Raji (cell line): ENCODE measurements around the gene STX8.

Source experiments
- POLR2A ChIP-seq: IDR thresholded peaks from 2 replicates; pipeline ENCODE4 v1.6.1; 2011; ENCODE audit warnings: low read depth, low read length, control low read depth; ENCODE audit not compliant: insufficient read depth

Gene STX8

DNA sequence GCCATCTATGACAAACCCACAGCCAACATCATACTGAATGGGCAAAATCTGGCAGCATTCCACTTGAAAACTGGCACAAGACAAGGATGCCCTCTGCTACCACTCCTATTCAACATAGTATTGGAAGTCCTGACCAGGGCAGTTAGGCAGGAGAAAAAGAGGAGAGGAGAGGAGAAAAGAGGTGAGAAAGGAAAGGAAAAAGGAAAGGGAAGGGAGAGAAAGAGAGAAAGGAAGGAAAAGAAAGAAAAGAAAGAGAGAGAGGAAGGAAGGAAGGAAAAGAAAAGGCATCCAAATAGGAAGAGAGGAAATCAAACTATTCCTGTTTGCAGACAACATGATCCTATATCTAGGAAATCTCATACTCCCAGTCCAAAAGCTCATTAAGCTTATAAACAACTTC lies 11.5 kb downstream of the STX8 start:
- no peak for TF ChIP-seq POLR2A

DNA sequence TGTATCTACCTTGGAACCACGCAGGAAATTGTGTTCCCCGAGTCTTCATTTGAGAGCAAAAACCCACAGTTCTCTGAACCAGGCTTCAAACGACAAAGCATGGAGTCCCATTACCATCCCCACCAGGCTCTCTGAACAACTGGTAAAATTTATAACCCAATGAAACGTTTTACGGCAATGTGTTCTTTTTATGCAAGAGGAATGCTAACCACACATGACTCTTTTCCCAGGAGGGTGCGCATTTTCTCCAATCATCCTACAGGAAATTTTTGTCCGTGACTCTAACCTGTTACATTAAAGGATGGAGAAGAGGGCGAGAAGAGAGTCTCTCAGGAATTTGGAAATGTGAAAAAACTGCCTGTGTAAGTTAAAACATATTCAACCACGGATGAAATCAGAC lies 17.8 kb downstream of the STX8 start:
- no peak for TF ChIP-seq POLR2A

DNA sequence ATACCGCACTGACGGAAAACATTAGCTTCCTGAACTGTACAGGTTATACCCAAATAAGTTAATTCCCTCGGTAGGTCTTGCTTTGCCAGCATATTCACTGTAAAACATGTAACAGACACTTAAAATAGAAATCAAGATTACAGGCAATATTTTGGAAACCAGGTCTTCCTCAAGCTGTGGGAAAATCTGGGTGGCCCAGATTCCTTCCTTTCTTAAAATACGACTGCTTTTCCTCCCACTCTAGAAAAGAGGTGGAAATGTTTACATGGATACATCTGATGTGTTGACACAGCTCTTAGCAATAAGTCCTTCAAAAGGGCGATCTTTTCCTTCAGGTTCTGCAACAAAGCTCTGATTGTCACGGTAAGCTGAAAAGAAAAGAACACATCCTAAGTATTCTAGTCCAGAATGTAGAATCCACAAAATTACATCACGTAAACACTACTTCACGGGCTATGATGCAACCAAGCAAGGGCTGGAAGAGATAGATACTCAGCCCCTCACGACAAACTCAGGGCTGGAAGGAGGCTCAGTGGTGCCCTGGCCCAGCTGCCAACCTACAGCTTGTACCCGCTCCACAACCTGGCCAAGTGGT lies 18.4 kb downstream of the STX8 start:
- TF ChIP-seq POLR2A = no peak

DNA sequence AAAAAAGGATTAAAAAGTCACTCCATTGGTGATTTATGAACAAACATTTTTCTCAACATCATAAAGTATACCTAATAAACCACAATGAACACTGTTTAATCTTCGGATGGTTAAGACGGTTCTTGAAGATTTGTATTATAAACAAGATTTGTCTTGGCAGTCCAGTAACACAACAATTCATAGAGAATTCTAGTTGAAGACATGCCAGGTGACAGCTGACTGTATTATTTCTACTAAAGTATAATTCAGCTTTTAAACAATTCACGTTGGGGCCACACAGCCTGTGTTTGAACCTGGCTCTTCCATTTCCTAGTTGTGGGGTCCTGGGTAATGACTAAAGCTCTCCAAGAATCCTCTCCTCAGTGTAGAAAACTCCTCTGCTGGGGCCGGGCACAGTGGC lies 22.0 kb downstream of the STX8 start:
- no peak for TF ChIP-seq POLR2A

DNA sequence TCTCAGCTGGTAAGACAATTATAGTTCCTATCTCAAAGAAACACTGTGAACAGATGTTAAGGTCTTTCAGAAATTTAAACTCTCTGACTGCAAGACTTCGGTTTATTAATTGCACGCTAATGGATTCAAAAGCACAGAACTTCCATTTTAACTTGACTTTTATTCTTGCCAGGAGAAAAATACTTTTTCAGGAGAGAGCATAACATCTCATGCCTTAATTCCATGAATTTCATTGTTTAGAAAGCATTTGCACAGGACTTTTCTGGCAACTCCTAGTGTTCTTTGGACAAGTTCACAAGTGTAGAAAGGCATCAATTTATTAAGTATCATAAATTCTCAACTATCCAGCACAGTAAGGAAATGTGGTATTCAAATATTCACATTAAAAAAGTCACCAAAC lies 22.4 kb downstream of the STX8 start:
- no peak for TF ChIP-seq POLR2A

DNA sequence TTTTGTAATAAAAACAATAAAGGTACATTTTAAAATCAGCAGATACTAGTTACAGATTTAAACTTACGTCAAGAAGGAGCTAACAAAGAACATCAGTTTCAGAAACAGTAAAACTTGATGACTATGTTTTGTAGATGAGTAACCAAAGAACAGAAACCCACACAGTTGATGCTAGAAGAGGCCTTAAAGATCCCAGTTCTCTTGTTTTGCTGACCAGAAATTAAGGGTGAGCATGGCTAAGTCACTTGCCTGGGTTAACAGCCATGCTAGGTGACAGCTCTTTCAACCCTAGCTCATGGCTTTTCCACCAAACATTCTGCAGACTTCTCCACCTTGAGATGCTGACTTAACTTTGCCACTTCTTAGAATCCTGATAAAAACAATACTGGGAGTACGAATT lies 26.4 kb downstream of the STX8 start:
- no peak for TF ChIP-seq POLR2A

DNA sequence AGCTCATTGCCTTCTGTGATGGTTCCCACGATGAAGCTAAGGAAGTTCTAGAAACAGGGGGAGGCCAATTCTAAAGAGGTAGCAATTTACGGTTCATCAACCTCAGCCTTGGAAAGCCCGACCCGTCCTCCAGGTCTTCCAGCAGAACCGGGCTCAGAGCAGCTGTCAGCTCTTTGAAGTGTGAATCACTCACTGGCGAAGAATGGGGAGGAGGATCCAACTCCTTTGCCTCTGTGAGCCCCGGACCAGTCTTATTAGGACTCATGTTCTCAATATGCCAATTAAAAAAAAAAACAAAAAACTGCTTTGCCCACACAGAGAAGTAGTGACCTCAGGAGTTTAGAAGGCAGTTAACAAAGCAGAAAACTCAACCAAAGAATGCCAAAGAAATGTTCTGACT lies 31.4 kb downstream of the STX8 start:
- no peak for TF ChIP-seq POLR2A

DNA sequence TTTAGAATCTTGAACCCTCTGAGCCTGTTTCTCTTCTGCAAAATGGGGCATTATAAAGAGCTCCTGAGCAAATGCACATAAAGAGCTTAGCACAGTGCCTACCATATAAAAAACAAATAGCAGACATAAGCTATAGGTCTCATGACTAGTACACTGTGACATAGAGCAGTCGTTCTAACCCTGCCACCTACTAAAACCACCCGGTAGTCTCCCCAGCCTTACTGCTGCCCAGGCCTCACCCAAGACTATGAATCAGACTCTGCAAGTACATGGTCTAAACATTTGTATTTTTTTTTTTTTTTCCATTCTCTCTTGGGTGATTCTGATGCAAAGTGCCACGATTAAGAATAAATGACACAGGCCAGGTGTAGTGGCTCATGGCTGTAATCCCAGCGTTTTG lies 33.9 kb downstream of the STX8 start:
- TF ChIP-seq POLR2A = no peak

DNA sequence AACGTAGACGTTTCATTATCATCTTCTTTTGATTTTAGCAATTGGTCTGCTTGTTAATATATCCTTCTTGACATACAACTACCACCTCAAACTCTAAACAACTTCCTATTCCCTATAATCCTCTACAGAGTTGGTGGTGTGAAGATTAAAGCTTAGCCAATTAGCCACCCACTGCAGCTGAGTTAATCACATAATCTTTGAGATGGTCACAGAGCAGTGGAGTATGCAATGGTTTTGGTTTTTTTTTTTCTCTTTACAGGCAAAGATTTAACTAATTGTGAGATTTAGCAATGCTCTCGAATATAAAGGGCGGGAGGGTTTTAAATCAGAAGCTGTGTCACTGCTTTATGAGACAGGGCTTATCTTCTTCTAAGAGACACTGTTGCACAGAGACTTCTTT lies 37.0 kb downstream of the STX8 start:
- TF ChIP-seq POLR2A = no peak

DNA sequence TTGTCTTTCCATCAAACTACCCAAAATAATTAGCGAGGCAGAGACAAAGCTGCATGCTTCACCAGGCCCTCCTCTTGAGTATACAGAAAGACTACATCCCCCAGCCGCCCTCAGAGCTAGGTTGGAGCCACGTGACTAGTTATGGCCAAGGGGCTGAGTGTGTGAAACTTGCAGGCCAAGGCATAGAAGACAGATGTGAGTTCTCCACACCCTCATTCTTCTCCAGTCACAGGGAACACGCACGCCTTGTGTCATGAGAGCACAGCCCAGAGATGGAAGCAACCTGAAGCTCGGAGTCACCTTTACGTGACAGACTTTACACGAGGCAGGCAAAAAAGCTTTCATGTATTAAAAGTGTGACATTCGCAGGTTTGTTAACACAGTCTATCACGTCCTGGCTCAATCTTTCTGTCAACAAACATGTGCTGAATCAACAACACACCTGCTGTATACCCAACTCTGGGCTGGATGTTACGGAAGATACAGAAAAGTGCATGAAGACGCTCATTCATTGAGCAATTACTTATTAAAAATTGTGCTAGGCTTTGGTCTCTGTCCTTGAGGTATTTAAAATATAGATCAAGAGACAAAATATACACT lies 38.3 kb downstream of the STX8 start:
- TF ChIP-seq POLR2A = no peak

DNA sequence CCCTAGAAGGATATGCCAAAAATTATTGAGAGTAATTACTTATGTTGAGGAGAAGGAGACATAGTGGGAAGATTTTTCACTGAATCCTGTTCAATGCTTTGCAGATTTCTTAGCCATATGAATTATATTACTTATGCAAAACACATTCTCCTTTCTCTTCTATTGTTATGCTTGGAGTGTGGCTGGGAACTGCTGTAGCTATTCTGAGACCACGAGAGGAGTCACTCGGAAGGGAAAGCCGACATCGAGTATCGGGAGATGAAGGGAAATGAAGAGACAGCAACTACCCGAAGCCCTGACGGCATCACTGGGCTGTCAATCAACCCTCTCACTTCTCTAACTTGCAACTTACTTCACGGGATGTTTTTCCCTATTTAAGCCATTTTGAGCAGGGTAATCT lies 39.6 kb downstream of the STX8 start:
- no peak for TF ChIP-seq POLR2A

DNA sequence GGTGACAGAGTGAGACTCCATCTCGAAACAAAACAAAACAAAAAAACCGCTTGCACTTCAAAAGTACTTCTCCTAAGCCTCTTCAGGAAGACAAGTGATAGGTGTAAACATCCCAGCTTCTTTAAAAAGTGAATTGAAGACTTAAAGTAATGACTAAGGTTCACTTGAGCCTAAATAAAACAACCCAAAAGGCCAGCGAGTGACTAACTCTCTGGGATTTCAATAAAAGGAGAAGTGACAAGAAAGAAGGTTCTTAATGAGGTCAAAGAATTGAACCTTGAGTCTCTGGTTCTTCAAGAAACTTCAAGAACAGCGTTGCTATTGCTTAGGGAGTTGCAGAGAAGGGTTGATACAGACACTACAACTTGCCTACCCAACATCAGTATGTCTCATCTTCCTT lies 42.2 kb downstream of the STX8 start:
- TF ChIP-seq POLR2A = no peak

DNA sequence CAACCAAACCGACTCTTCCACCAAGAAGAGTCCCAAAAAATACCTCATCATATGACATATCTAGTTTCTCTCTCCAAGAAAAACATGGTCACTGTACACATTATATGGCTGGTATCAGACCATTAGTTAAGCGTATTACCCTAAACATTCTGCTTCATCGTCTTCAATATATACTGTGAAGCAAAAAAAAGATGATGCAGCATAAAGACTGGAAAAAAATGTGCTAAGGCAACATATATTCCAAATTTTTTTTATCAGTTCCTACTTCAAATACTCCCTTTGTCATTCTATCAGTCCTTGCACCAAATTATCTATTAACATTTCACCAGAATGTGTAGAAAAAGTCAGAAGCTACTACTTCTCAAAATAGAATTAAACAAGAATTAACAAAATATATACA lies 42.9 kb downstream of the STX8 start:
- no peak for TF ChIP-seq POLR2A

DNA sequence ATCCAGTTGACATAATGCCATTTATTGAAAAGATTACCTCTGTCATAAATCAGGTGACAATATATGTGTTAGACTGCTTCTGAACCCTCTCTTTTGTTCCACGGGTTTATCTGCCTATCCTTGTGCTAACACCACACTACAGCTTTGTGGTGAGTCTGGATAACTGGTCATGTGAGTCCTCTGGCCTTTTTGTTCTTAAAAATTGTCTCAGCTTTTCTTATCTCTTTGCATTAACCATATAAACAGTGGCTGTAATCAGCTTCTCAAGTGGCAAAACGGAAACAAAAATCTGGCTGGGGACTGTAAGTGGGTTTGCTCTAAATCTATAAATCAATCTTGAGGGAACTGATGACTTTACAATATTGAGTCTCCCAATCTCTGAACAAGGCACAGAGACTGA lies 44.6 kb downstream of the STX8 start:
- TF ChIP-seq POLR2A = no peak

DNA sequence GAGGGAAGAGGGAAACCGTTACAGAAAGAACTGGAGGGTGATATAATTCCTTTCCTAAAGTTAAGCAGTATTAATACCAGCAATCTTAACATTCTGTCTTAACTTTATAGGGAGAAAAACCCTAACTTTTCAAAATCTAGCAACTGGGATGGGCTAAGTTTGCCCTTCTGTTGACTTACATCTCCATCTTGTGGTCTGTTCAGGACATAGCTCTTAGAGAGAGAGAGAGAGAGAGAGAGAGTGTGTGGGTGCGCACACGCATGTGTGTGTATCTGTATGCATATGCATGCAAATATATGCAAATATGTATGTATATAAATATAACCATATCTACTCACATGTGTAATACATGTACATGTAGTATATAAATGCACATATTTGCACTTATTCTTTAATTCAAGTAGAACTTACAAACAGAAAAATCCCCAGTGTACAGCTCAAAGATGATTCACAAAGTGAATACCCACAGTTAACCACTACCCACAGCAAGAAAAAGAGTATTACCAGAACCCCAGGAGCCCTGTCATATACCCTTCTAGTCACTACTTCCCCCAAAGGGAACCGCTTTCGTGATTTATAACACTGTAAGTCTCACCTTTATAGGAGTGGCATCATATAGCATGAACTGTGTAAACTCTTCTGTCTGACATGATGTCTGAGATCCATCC lies 46.5 kb downstream of the STX8 start:
- TF ChIP-seq POLR2A = no peak

DNA sequence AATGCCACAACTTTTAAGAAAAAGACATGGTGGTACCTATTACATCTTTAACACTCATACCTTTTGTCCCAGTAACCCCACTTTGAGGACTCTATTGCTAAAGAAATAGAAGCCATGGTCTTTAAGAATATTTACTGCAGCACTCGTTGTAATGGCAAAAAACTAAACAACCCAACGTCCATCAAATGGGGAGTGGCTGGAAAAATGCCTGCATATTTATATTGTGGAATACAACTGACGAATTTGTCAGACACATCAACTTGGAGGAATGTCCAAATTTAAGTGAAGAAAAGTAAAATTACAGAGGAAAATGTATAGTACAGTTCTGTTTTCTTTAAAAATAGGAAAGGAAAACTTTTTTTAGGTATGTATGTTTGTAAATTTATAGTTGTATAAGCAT lies 47.8 kb downstream of the STX8 start:
- TF ChIP-seq POLR2A = no peak

DNA sequence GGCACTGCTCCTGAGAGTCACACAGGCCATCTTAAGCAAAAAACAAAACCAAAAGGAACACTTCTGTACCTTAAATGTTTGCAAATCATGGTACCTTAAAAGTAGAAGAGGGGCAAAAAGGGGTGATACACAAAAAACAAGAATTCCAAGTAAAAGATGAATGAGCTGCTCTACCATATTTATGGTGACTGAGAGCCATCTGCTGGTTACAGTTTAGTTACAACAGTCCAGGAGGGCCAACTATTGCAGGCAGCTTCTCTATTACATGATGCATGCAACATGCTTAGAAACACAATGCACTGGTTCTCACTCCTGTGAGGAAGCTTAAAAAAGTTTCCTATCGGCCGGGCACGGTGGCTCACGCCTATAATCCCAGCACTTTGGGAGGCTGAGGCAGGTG lies 53.5 kb downstream of the STX8 start:
- no peak for TF ChIP-seq POLR2A
